T-cell (primary cell): ENCODE results near the gene STX12. TPM values are rescaled to one million over a fixed set of nuclear protein-coding genes. Genes with fewer than 3 reads are reported as not detected.
"Not testable (repeated sequence)": the region's sequence is repeated elsewhere in the genome, so short reads cannot be mapped to it uniquely, and the experiment has no call there.

Source experiments
- ATAC-seq, 4 experiments: fragments of 200-7000 bp in 3 of 4; fragments of 150-1000 bp in 1 of 4; cut with Tn5 transposase; replicated peaks in 1 of 4; 1 replicate in 3 of 4; 2 replicates in 1 of 4; pipeline ENCODE4 v1.10.0; 2021; ENCODE audit warnings: moderate library complexity in 3 of 4, mild to moderate bottlenecking in 2 of 4, moderate number of reproducible peaks in 1 of 4
- CTCF ChIA-PET, 2 donors: fragments of 300-600 bp; sonication (Branson Sonifier 250); formaldehyde crosslinking; loops; one replicate each; lab custom pipeline; 2022; ENCODE audit warnings: antibody characterized with exemption in 2 of 2; lab: Charles Lee
- POLR2A ChIA-PET, 2 donors: fragments of 300-600 bp; sonication (Branson Sonifier 250); formaldehyde crosslinking; loops; one replicate each; lab custom pipeline; 2022; ENCODE audit warnings: antibody characterized with exemption in 2 of 2; lab: Charles Lee
- DNase-seq, 35 experiments: peaks; one replicate each; pipeline versions ENCODE4 v3.0.0 to v3.0.0-alpha.2; 2013 to 2023
- H3K27ac ChIP-seq: one replicate; pipeline ENCODE4 v1.5.1; 2013; ENCODE audit warnings: low read length
- H3K27me3 ChIP-seq, 2 experiments: replicated peaks in 1 of 2; 1 replicate in 1 of 2; 2 replicates in 1 of 2; pipeline versions ENCODE4 v1.6.1 to v1.7.0; 2013; ENCODE audit warnings: low read length in 1 of 2, mixed read lengths in 1 of 2; ENCODE audit not compliant: control insufficient read depth in 2 of 2, insufficient read depth in 2 of 2; ENCODE audit errors: extremely low read depth in 1 of 2
- H3K36me3 ChIP-seq, 2 donors: 1 replicate in 1 of 2; 2 replicates in 1 of 2; pipeline versions ENCODE4 v1.6.1 to v1.7.0; 2013; ENCODE audit warnings: low read length in 1 of 2; ENCODE audit not compliant: control insufficient read depth in 2 of 2, insufficient read depth in 1 of 2; ENCODE audit errors: extremely low read depth in 1 of 2
- H3K4me1 ChIP-seq, 2 experiments: 1 replicate in 1 of 2; 2 replicates in 1 of 2; pipeline versions ENCODE4 v1.6.1 to v1.7.0; 2013; ENCODE audit warnings: low read length in 2 of 2, mixed read lengths in 1 of 2; ENCODE audit not compliant: insufficient read depth in 2 of 2, control insufficient read depth in 1 of 2; ENCODE audit errors: extremely low read depth in 1 of 2
- H3K4me3 ChIP-seq, 2 donors: 1 replicate in 1 of 2; 2 replicates in 1 of 2; pipeline versions ENCODE4 v1.5.1 to v1.7.0; 2013; ENCODE audit warnings: mild to moderate bottlenecking in 2 of 2, low read length in 1 of 2, moderate library complexity in 1 of 2; ENCODE audit not compliant: control insufficient read depth in 1 of 2; ENCODE audit errors: extremely low read depth in 1 of 2
- H3K9me3 ChIP-seq: 2 replicates; pipeline ENCODE4 v1.7.0; 2013
- H3K27ac Mint-ChIP-seq, 2 donors: one replicate each; pipeline ENCODE4 v1.8.0; 2020 to 2021; ENCODE audit warnings: mild to moderate bottlenecking in 2 of 2, mixed read lengths in 2 of 2
- H3K27me3 Mint-ChIP-seq, 2 donors: one replicate each; pipeline ENCODE4 v1.8.0; 2021 to 2022; ENCODE audit warnings: mixed read lengths in 2 of 2
- H3K36me3 Mint-ChIP-seq: one replicate; pipeline ENCODE4 v1.8.0; 2021; ENCODE audit warnings: mixed read lengths
- H3K4me1 Mint-ChIP-seq, 3 donors: one replicate each; pipeline ENCODE4 v1.8.0; 2020 to 2022; ENCODE audit warnings: mixed read lengths in 3 of 3, mild to moderate bottlenecking in 1 of 3
- H3K4me3 Mint-ChIP-seq, 3 donors: one replicate each; pipeline ENCODE4 v1.8.0; 2020 to 2022; ENCODE audit warnings: mild to moderate bottlenecking in 3 of 3, mixed read lengths in 3 of 3, moderate library complexity in 3 of 3
- H3K9me3 Mint-ChIP-seq, 3 donors: one replicate each; pipeline ENCODE4 v1.8.0; 2020 to 2022; ENCODE audit warnings: mixed read lengths in 3 of 3
- WGBS: methylation state at CpG from one replicate; pipeline ENCODE4 v1.1.5; 2013; ENCODE audit warnings: missing lambda C conversion rate; ENCODE audit not compliant: insufficient coverage; 5-methylcytosine and 5-hydroxymethylcytosine counted together
- total RNA-seq, 35 experiments: library from RNA in 6 of 35; stranded (reverse) in 6 of 35; fragments of 120-200 nt in 1 of 35; gene quantifications; one replicate each; pipeline versions ENCODE4 v1.2.1 to v1.2.4 and lab custom pipeline; 2013 to 2026

Gene STX12
- total RNA-seq, 5 donors from 2014 or later (not counting 1 experiment from before 2014, with no cell fraction given), result 21.2 to 31.4 (median 27.4) TPM

- H3K27ac Mint-ChIP-seq, H3K4me3 ChIP-seq, CTCF ChIA-PET, H3K4me3 Mint-ChIP-seq, H3K9me3 ChIP-seq, DNase-seq, H3K4me1 ChIP-seq, H3K27me3 ChIP-seq, POLR2A ChIA-PET, H3K9me3 Mint-ChIP-seq, ATAC-seq, H3K27ac ChIP-seq, H3K27me3 Mint-ChIP-seq: not testable (repeated sequence)
- 95% methylated on average over 3 of the region's 3 CpGs for WGBS
- peaks cover 45% of the 10 kb centered on the region for H3K36me3 Mint-ChIP-seq
- H3K4me1 Mint-ChIP-seq, result peaks cover 13 to 14% (median 14%) of the 10 kb centered on the region in 3 donors
- H3K36me3 ChIP-seq, result peaks cover 5 to 48% of the 10 kb centered on the region in 2 donors
These were observed 17.3 kb downstream of the STX12 start for GRCh38 chr1:27790270-27790669.

GRCh38 chr1:27795601-27796000, 22.6 kb downstream of the STX12 start:
- H3K27me3 ChIP-seq, result no peaks in the 10 kb centered on the region
- H3K4me1 Mint-ChIP-seq, result no peaks in the 10 kb centered on the region
- H3K27ac ChIP-seq, result no peak overlapping the region
- ChIA-PET CTCF (no interaction called here), POLR2A (no interaction called here)
- no peaks in the 10 kb centered on the region for H3K9me3 Mint-ChIP-seq
- H3K4me3 ChIP-seq, result no peak overlapping the region
- H3K4me3 Mint-ChIP-seq, result no peak overlapping the region
- peaks cover 0 to 64% of the 10 kb centered on the region in 2 donors for H3K36me3 ChIP-seq
- ATAC-seq (no peak), DNase-seq (no peak)
- no CpG with 5 or more reads among the region's 1 CpG for WGBS
- no peaks in the 10 kb centered on the region for H3K4me1 ChIP-seq
- H3K27ac Mint-ChIP-seq, result no peak overlapping the region
- no peaks in the 10 kb centered on the region for H3K27me3 Mint-ChIP-seq
- H3K36me3 Mint-ChIP-seq, result peaks cover 50% of the 10 kb centered on the region
- H3K9me3 ChIP-seq, result no peaks in the 10 kb centered on the region

- no peaks in the 10 kb centered on the region for H3K9me3 Mint-ChIP-seq
- Histone ChIP-seq H3K4me3 (no peak overlapping the region), H3K27me3 (no peaks in the 10 kb centered on the region), H3K27ac (no peak overlapping the region), H3K9me3 (no peaks in the 10 kb centered on the region), H3K36me3 (peaks cover 6 to 34% of the 10 kb centered on the region in 2 donors), H3K4me1 (no peaks in the 10 kb centered on the region)
- ATAC-seq, result no peak
- no peak overlapping the region for H3K4me3 Mint-ChIP-seq
- H3K4me1 Mint-ChIP-seq, result no peaks in the 10 kb centered on the region
- WGBS, result 90% methylated on average over 2 of the region's 5 CpGs
- DNase-seq, result no peak
- CTCF ChIA-PET, result no interaction called here
- POLR2A ChIA-PET, result interaction anchor here in 1 of 2 donors (0.7 kb wide), 1 partner anchor 272 kb away, joined by 3 read pairs; no protein-coding TSS in a partner anchor
- peaks cover 34% of the 10 kb centered on the region for H3K36me3 Mint-ChIP-seq
- H3K27me3 Mint-ChIP-seq, result no peaks in the 10 kb centered on the region
- no peak overlapping the region for H3K27ac Mint-ChIP-seq
These were observed 31.8 kb downstream of the STX12 start for GRCh38 chr1:27804791-27805190.

- Mint-ChIP-seq H3K4me3 (no peak overlapping the region), H3K27me3 (no peaks in the 10 kb centered on the region), H3K9me3 (no peaks in the 10 kb centered on the region), H3K36me3 (peaks cover 32% of the 10 kb centered on the region), H3K4me1 (no peaks in the 10 kb centered on the region), H3K27ac (no peak overlapping the region)
- Histone ChIP-seq H3K4me3 (no peak overlapping the region), H3K27me3 (no peaks in the 10 kb centered on the region), H3K27ac (no peak overlapping the region), H3K9me3 (no peaks in the 10 kb centered on the region), H3K36me3 (peaks cover 5 to 18% of the 10 kb centered on the region in 2 donors), H3K4me1 (no peaks in the 10 kb centered on the region)
- ChIA-PET POLR2A (interaction anchor here (0.5 to 0.6 kb wide), 3 partner anchors 384 to 612 kb away, joined by 3 to 9 read pairs (median 5); no protein-coding TSS in a partner anchor), CTCF (no interaction called here)
- DNase-seq (no peak), ATAC-seq (no peak)
- no CpG with 5 or more reads among the region's 7 CpGs for WGBS
These were observed 33.7 kb downstream of the STX12 start for GRCh38 chr1:27806758-27807157.

- H3K27ac ChIP-seq, result no peak overlapping the region
- no peak overlapping the region for H3K4me3 ChIP-seq
- H3K4me1 ChIP-seq, result no peaks in the 10 kb centered on the region
- ATAC-seq (no peak), DNase-seq (no peak)
- no CpG with 5 or more reads among the region's 2 CpGs for WGBS
- no peaks in the 10 kb centered on the region for H3K9me3 Mint-ChIP-seq
- H3K4me1 Mint-ChIP-seq, result no peaks in the 10 kb centered on the region
- peaks cover 33% of the 10 kb centered on the region for H3K36me3 Mint-ChIP-seq
- H3K36me3 ChIP-seq, result peaks cover 3 to 17% of the 10 kb centered on the region in 2 donors
- no peaks in the 10 kb centered on the region for H3K9me3 ChIP-seq
- no peak overlapping the region for H3K27ac Mint-ChIP-seq
- CTCF ChIA-PET, result no interaction called here
- H3K27me3 Mint-ChIP-seq, result no peaks in the 10 kb centered on the region
- no peaks in the 10 kb centered on the region for H3K27me3 ChIP-seq
- no peak overlapping the region for H3K4me3 Mint-ChIP-seq
- POLR2A ChIA-PET, result interaction anchor here in 1 of 2 donors (0.6 kb wide), 1 partner anchor 786 kb away, joined by 3 read pairs; no protein-coding TSS in a partner anchor
These were observed 34.4 kb downstream of the STX12 start for GRCh38 chr1:27807385-27807784.

- ATAC-seq, H3K27me3 ChIP-seq, DNase-seq, H3K4me3 ChIP-seq, H3K4me1 ChIP-seq, H3K9me3 ChIP-seq, H3K27me3 Mint-ChIP-seq, H3K4me1 Mint-ChIP-seq, H3K27ac Mint-ChIP-seq, H3K9me3 Mint-ChIP-seq, H3K27ac ChIP-seq, H3K4me3 Mint-ChIP-seq: not testable (repeated sequence)
- 100% methylated on average over 1 of the region's 3 CpGs for WGBS
- peaks cover 33% of the 10 kb centered on the region for H3K36me3 Mint-ChIP-seq
- H3K36me3 ChIP-seq, result peaks cover 3 to 22% of the 10 kb centered on the region in 2 donors
- ChIA-PET CTCF (interaction anchor here in 1 of 2 donors (1.4 kb wide), 1 partner anchor 36 kb away, joined by 6 read pairs; the partner anchor contains the start of gene STX12), POLR2A (interaction anchor here in 1 of 2 donors (0.6 kb wide), 1 partner anchor 787 kb away, joined by 3 read pairs; no protein-coding TSS in a partner anchor)
These were observed 35.1 kb downstream of the STX12 start for GRCh38 chr1:27808131-27808530.
